IMR-90 (cell line): ENCODE measurements around the gene METTL27. TPM values are rescaled to one million over a fixed set of nuclear protein-coding genes. Genes with fewer than 3 reads are reported as not detected.

Experiments used
- ATAC-seq: fragments of 200-7000 bp; cut with Tn5 transposase; 2 replicates; pipeline ENCODE4 v1.9.1; 2020; ENCODE audit warnings: low read depth, mild to moderate bottlenecking, moderate library complexity
- BruUV-seq: library from RNA; stranded (reverse); fragments of 400-500 nt; replicated peaks from 2 replicates; lab custom pipeline; 2021; lab: Mats Ljungman, UMichigan
- CTCF ChIA-PET: fragments of 300-600 bp; formaldehyde crosslinking; extraction: SDS; loops from one replicate; lab custom pipeline; 2021; ENCODE audit warnings: antibody characterized with exemption; lab: Yijun Ruan, JAX
- POLR2A ChIA-PET: fragments of 300-600 bp; sonication (Branson Sonifier 250); formaldehyde crosslinking; loops from one replicate; lab custom pipeline; 2022; ENCODE audit warnings: antibody characterized with exemption; ENCODE audit not compliant: unreplicated experiment; lab: Charles Lee
- DNase-seq: peaks from one replicate; pipeline ENCODE4 v3.0.0; 2013
- H2AFZ ChIP-seq: replicated peaks from 2 replicates; pipeline ENCODE3; 2013; ENCODE audit warnings: low read length, mild to moderate bottlenecking; ENCODE audit not compliant: poor library complexity
- H2AK5ac ChIP-seq: 2 replicates; pipeline ENCODE4 v1.6.1; 2013; ENCODE audit warnings: low read depth, low read length, inconsistent platforms
- H2AK9ac ChIP-seq: replicated peaks from 2 replicates; pipeline ENCODE3; 2013; ENCODE audit warnings: mild to moderate bottlenecking, low read depth, low read length, moderate library complexity; ENCODE audit not compliant: poor library complexity
- H2BK120ac ChIP-seq: 2 replicates; pipeline ENCODE4 v1.6.1; 2013; ENCODE audit warnings: low read depth, low read length, inconsistent platforms
- H2BK15ac ChIP-seq: 3 replicates; pipeline ENCODE4 v1.6.1; 2013; ENCODE audit warnings: low read depth, low read length, inconsistent platforms
- H2BK20ac ChIP-seq: 2 replicates; pipeline ENCODE4 v1.6.1; 2013; ENCODE audit warnings: low read depth, mild to moderate bottlenecking, inconsistent platforms, low read length, moderate library complexity
- H2BK5ac ChIP-seq: 2 replicates; pipeline ENCODE4 v1.6.1; 2013; ENCODE audit warnings: mild to moderate bottlenecking, low read depth, low read length, inconsistent platforms; ENCODE audit not compliant: poor library complexity, severe bottlenecking
- H3K14ac ChIP-seq: replicated peaks from 2 replicates; pipeline ENCODE4 v1.6.1; 2013; ENCODE audit warnings: low read depth, low read length, inconsistent platforms
- H3K18ac ChIP-seq: 2 replicates; pipeline ENCODE4 v1.6.1; 2013; ENCODE audit warnings: low read depth, low read length, control low read depth
- H3K23ac ChIP-seq: 2 replicates; pipeline ENCODE4 v1.6.1; 2013; ENCODE audit warnings: low read depth, low read length, inconsistent platforms
- H3K27ac ChIP-seq: 2 replicates; pipeline ENCODE4 v1.5.1; 2013; ENCODE audit warnings: mild to moderate bottlenecking, control low read depth, low read length; ENCODE audit not compliant: insufficient read depth
- H3K27me3 ChIP-seq: 2 replicates; pipeline ENCODE4 v1.6.1; 2013; ENCODE audit warnings: low read length; ENCODE audit not compliant: control insufficient read depth, insufficient read depth
- H3K36me3 ChIP-seq: 2 replicates; pipeline ENCODE4 v1.6.1; 2013; ENCODE audit warnings: low read length, mixed read lengths; ENCODE audit not compliant: control insufficient read depth, insufficient read depth
- H3K4ac ChIP-seq: 2 replicates; pipeline ENCODE4 v1.6.1; 2013; ENCODE audit warnings: low read depth, low read length, inconsistent platforms
- H3K4me1 ChIP-seq: 2 replicates; pipeline ENCODE4 v1.6.1; 2013; ENCODE audit warnings: low read length, mixed read lengths; ENCODE audit not compliant: control insufficient read depth, insufficient read depth
- H3K4me2 ChIP-seq: 2 replicates; pipeline ENCODE4 v1.6.1; 2013; ENCODE audit warnings: low read depth, mild to moderate bottlenecking, control low read depth, low read length, moderate library complexity
- H3K4me3 ChIP-seq: 2 replicates; pipeline ENCODE4 v1.5.1; 2013; ENCODE audit warnings: low read depth, mild to moderate bottlenecking, control low read depth, low read length, moderate library complexity; ENCODE audit not compliant: insufficient read depth
- H3K56ac ChIP-seq: 2 replicates; pipeline ENCODE4 v1.6.1; 2013; ENCODE audit warnings: low read length, inconsistent platforms; ENCODE audit not compliant: insufficient read depth; ENCODE audit errors: extremely low read depth
- H3K79me1 ChIP-seq, 2 experiments: 2 replicates each; pipeline ENCODE4 v1.6.1; 2013; ENCODE audit warnings: low read length in 2 of 2, inconsistent platforms in 1 of 2, low read depth in 1 of 2
- H3K9ac ChIP-seq: 2 replicates; pipeline ENCODE4 v1.6.1; 2013; ENCODE audit warnings: low read depth, low read length, control low read depth
- H3K9me1 ChIP-seq: 2 replicates; pipeline ENCODE4 v1.6.1; 2013; ENCODE audit warnings: low read length, inconsistent platforms; ENCODE audit not compliant: insufficient read depth
- H3K9me3 ChIP-seq: 2 replicates; pipeline ENCODE4 v1.6.1; 2013; ENCODE audit warnings: low read length; ENCODE audit not compliant: control insufficient read depth, insufficient read depth
- H4K20me1 ChIP-seq: 2 replicates; pipeline ENCODE4 v1.6.1; 2013; ENCODE audit warnings: low read length, inconsistent platforms; ENCODE audit not compliant: insufficient read depth
- H4K5ac ChIP-seq: 2 replicates; pipeline ENCODE4 v1.6.1; 2013; ENCODE audit warnings: mild to moderate bottlenecking, low read depth, low read length, control low read depth
- H4K8ac ChIP-seq, 2 experiments: 2 replicates each; pipeline ENCODE4 v1.6.1; 2013; ENCODE audit warnings: low read depth in 2 of 2, low read length in 2 of 2, control low read depth in 1 of 2, inconsistent platforms in 1 of 2
- H4K91ac ChIP-seq: 2 replicates; pipeline ENCODE4 v1.6.1; 2013; ENCODE audit warnings: low read depth, low read length, inconsistent platforms; ENCODE audit not compliant: insufficient read depth
- CEBPB ChIP-seq: IDR thresholded peaks from 2 replicates; pipeline ENCODE4 v1.6.1; 2012; ENCODE audit warnings: low read depth, low read length, improper control_type of control experiment
- ELK1 ChIP-seq: fragments of 150-350 bp; IDR thresholded peaks from 2 replicates; pipeline ENCODE4 v1.6.1; 2016; ENCODE audit warnings: low read depth, mild to moderate bottlenecking, low read length, moderate library complexity, borderline replicate concordance
- MAFK ChIP-seq: IDR thresholded peaks from 2 replicates; pipeline ENCODE4 v1.6.1; 2012; ENCODE audit warnings: low read depth, low read length, improper control_type of control experiment
- MAZ ChIP-seq: IDR thresholded peaks from 2 replicates; pipeline ENCODE4 v1.6.1; 2012; ENCODE audit warnings: low read depth, mild to moderate bottlenecking, low read length, improper control_type of control experiment, moderate library complexity, borderline replicate concordance
- POLR2A ChIP-seq: IDR thresholded peaks from 2 replicates; pipeline ENCODE4 v1.6.1; 2012; ENCODE audit warnings: mild to moderate bottlenecking, low read depth, low read length
- RAD21 ChIP-seq: IDR thresholded peaks from 2 replicates; pipeline ENCODE4 v1.6.1; 2012; ENCODE audit warnings: low read length, improper control_type of control experiment
- SMC3 ChIP-seq: fragments of 150-350 bp; IDR thresholded peaks from 2 replicates; pipeline ENCODE4 v1.6.1; 2016; ENCODE audit warnings: low read depth, mild to moderate bottlenecking, antibody characterized with exemption, low read length, moderate library complexity
- USF2 ChIP-seq: fragments of 150-350 bp; IDR thresholded peaks from 2 replicates; pipeline ENCODE4 v1.6.1; 2017; ENCODE audit warnings: mild to moderate bottlenecking, antibody characterized with exemption, low read length, low read depth
- WGBS, 2 experiments: methylation state at CpG; one replicate each; pipeline versions ENCODE4 v1.1.5 to v1.1.7; 2013; ENCODE audit warnings: missing lambda C conversion rate in 2 of 2; ENCODE audit not compliant: insufficient read length in 1 of 2; ENCODE audit errors: extremely low coverage in 2 of 2; 5-methylcytosine and 5-hydroxymethylcytosine counted together
- dilution Hi-C: fragments of 300-500 bp; cut with HindIII; formaldehyde crosslinking; loops from one replicate; pipeline ENCODE4 v1.14.3; 2018; ENCODE audit warnings: low sequenced_read_pairs; ENCODE audit not compliant: unreplicated experiment
- in situ Hi-C: fragments of 300-500 bp; cut with MboI; formaldehyde crosslinking; loops from 3 replicates; pipeline ENCODE4 v1.14.3; 2019; ENCODE audit warnings: low sequenced_read_pairs, inconsistent platforms, mixed read lengths
- intact Hi-C: fragments of 100-400 bp; cut with micrococcal nuclease; formaldehyde crosslinking; loops from 2 replicates; pipeline ENCODE4 v1.10.0; 2022
- polyA plus RNA-seq, 3 experiments: library from polyadenylated mRNA; depleted of rRNA; stranded (reverse); fragments of >200 nt; gene quantifications; 2 replicates each; pipeline ENCODE4 v1.2.3, GENCODE V29; 2012; ENCODE audit warnings: low replicate concordance in 1 of 3
- total RNA-seq: library from RNA; depleted of rRNA; stranded (reverse); fragments of >200 nt; gene quantifications from 2 replicates; pipeline ENCODE4 v1.2.3, GENCODE V29; 2012
- TF ChIP-seq, protein P1 (sequence below): conservative IDR thresholded peaks from 2 replicates; pipeline ENCODE4 v1.5.1; 2012; ENCODE audit warnings: mild to moderate bottlenecking, low read depth, low read length, improper control_type of control experiment

The METTL27 gene
- total and polyA plus RNA-seq, 2 of the 4 experiments (the other 2 are of a cell fraction): 2.3 to 4.3 TPM

DNA sequence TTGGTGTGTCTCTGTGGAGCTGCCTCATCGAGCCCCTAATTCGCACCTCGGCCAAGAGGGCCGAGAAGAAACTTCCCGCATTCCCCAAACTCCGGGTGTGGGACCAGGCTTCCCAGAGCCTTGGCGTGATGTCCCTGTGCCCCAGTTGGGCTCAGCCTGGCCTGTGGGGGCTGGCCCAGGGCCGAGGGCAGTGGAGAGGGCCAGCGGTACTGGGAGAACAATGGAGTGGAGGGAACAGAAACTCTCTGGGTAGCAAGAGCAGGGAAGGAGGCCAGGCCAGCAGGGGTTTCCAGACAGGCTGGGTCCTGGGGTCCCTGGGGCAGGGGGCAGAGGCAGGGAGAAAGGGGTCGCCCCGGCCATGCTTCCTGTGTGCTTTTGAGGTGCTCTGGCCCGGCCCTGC is 34.7 kb upstream of the METTL27 start:
- in situ Hi-C loops: no loop called here
- ChIA-PET CTCF (no interaction called here), POLR2A (no interaction called here)
- dilution Hi-C loops: no loop called here
- Histone ChIP-seq H4K91ac (peak overlapping the region; percentile 26; the same call in 1 of the 2 replicates), H2AFZ (peak overlapping the region; percentile 11), H3K23ac (no peak overlapping the region), H2AK5ac (no peak overlapping the region; the same call in 1 of the 2 replicates), H2AK9ac (peak overlapping the region; percentile 28), H3K4ac (no peak overlapping the region), H3K27me3 (no peaks in the 10 kb centered on the region; the same call in 1 of the 2 replicates), H3K4me1 (peaks cover 22% of the 10 kb centered on the region), H3K18ac (no peak overlapping the region), H2BK5ac (no peak overlapping the region), H3K9me3 (no peaks in the 10 kb centered on the region), H3K79me1 (no peaks in the 10 kb centered on the region; a peak in 1 of 4 replicates), H4K5ac (no peak overlapping the region), H2BK15ac (no peak overlapping the region), H2BK20ac (no peak overlapping the region), H4K8ac (no peak overlapping the region), H3K4me2 (no peak overlapping the region), H3K9me1 (peaks cover 17% of the 10 kb centered on the region), H3K4me3 (no peak overlapping the region), H4K20me1 (peaks cover 3% of the 10 kb centered on the region), H2BK120ac (0 out of 2 replicates have a peak overlapping the region, but pooled peaks have one; percentile 15), H3K27ac (no peak overlapping the region), H3K56ac (no peak overlapping the region), H3K36me3 (no peaks in the 10 kb centered on the region), H3K14ac (no peak overlapping the region), H3K9ac (no peak overlapping the region)
- 97% methylated on average over 5 of the region's 12 CpGs; no CpG with 5 or more reads in 1 of the 2 experiments for WGBS, 2 experiments
- no peak for TF ChIP-seq CEBPB
- no peak for TF ChIP-seq RAD21
- no peak for TF ChIP-seq SMC3
- TF ChIP-seq, protein P1, sequence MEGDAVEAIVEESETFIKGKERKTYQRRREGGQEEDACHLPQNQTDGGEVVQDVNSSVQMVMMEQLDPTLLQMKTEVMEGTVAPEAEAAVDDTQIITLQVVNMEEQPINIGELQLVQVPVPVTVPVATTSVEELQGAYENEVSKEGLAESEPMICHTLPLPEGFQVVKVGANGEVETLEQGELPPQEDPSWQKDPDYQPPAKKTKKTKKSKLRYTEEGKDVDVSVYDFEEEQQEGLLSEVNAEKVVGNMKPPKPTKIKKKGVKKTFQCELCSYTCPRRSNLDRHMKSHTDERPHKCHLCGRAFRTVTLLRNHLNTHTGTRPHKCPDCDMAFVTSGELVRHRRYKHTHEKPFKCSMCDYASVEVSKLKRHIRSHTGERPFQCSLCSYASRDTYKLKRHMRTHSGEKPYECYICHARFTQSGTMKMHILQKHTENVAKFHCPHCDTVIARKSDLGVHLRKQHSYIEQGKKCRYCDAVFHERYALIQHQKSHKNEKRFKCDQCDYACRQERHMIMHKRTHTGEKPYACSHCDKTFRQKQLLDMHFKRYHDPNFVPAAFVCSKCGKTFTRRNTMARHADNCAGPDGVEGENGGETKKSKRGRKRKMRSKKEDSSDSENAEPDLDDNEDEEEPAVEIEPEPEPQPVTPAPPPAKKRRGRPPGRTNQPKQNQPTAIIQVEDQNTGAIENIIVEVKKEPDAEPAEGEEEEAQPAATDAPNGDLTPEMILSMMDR: no peak
- TF ChIP-seq USF2: no peak
- no peak for TF ChIP-seq MAZ
- no peak for TF ChIP-seq ELK1
- TF ChIP-seq MAFK: no peak
- TF ChIP-seq POLR2A: no peak
- DNase-seq (no peak), ATAC-seq (no peak)
- no TSS peak for BruUV-seq
- intact Hi-C loops: no loop called here
